K562 (cell line): Measurements from ENCODE around the gene NME7.
"Not testable (repeated sequence)": the region's sequence is repeated elsewhere in the genome, so short reads cannot be mapped to it uniquely, and the experiment has no call there.

Source experiments
- CEBPB ChIP-seq: fragments of 450-650 bp; IDR thresholded peaks from 2 replicates; pipeline ENCODE4 v1.6.1; 2016; ENCODE audit warnings: missing genetic modification characterization, missing compliant biosample characterization
- IRF2 ChIP-seq: sonication (generic); formaldehyde crosslinking; IDR thresholded peaks from 2 replicates; pipeline ENCODE4 v1.8.1; 2022; ENCODE audit warnings: mild to moderate bottlenecking, missing genetic modification reagents
- KDM5B ChIP-seq: fragments of 200-600 bp; sonication (generic); IDR thresholded peaks from 2 replicates; pipeline ENCODE4 v1.6.1; 2012; ENCODE audit warnings: low read depth, mild to moderate bottlenecking, moderate library complexity, low read length, control low read depth, inconsistent platforms; ENCODE audit not compliant: insufficient replicate concordance
- MNT ChIP-seq, 2 experiments: fragments of 450-650 bp; conservative IDR thresholded peaks; 2 replicates each; pipeline ENCODE4 v1.6.1; 2017; ENCODE audit warnings: mild to moderate bottlenecking in 2 of 2, moderate library complexity in 2 of 2
- ZBTB11 ChIP-seq, 3 experiments: fragments of 200-800 bp in 1 of 3; fragments of 250-450 bp in 1 of 3; fragments of 450-650 bp in 1 of 3; sonication (Bioruptor Pico) in 1 of 3; sonication (Bioruptor generic) in 1 of 3; formaldehyde crosslinking in 1 of 3; IDR thresholded peaks; 2 replicates each; pipeline versions ENCODE4 v1.6.1 to v1.8.0; 2016 to 2022; ENCODE audit warnings: mild to moderate bottlenecking in 2 of 3, missing genetic modification characterization in 2 of 3, missing compliant biosample characterization in 1 of 3, moderate library complexity in 1 of 3
- ZBTB9 ChIP-seq: fragments of 450-650 bp; formaldehyde crosslinking; IDR thresholded peaks from 2 replicates; pipeline ENCODE4 v1.4.0; 2020; ENCODE audit warnings: mild to moderate bottlenecking, moderate library complexity
- ZNF609 ChIP-seq: sonication (generic); formaldehyde crosslinking; IDR thresholded peaks from 2 replicates; pipeline ENCODE4 v1.8.1; 2023; ENCODE audit warnings: missing genetic modification reagents, mild to moderate bottlenecking, borderline replicate concordance

GRCh38 chr1:169402578-169402977 lies 35.0 kb upstream of the NME7 start:
- TF ChIP-seq ZNF609 (CRISPR knock-in tag); IRF2 (CRISPR knock-in tag); MNT (conservative IDR thresholded peaks at IDR 0.05); KDM5B; ZBTB11 (CRISPR knock-in tag; IDR thresholded peaks at IDR 0.05); ZBTB9; CEBPB (tag): not testable (repeated sequence)
